Lung (tissue), 12 donors: Measurements from ENCODE around the gene MTHFD2L. TPM values are rescaled to one million over a fixed set of nuclear protein-coding genes. Genes with fewer than 3 reads are reported as not detected.

ENCODE experiments used
- ATAC-seq: fragments of 200-7000 bp; cut with Tn5 transposase; one replicate; pipeline ENCODE4 v1.9.1; 2020; ENCODE audit warnings: moderate number of reproducible peaks; ENCODE audit not compliant: insufficient read depth, low FRiP score
- DNase-seq, 3 donors: peaks; one replicate each; pipeline ENCODE4 v3.0.0-alpha.2; 2013 to 2017
- H3K27ac ChIP-seq, 2 donors: one replicate each; pipeline ENCODE4 v1.5.1; 2013; ENCODE audit warnings: mild to moderate bottlenecking in 2 of 2, moderate library complexity in 2 of 2, control low read depth in 1 of 2, inconsistent platforms in 1 of 2, low read depth in 1 of 2, low read length in 1 of 2
- H3K27me3 ChIP-seq, 3 donors: one replicate each; pipeline ENCODE4 v1.5.1; 2013; ENCODE audit warnings: low read length in 2 of 3; ENCODE audit not compliant: control insufficient read depth in 3 of 3, insufficient read depth in 3 of 3
- H3K36me3 ChIP-seq, 4 donors: one replicate each; pipeline ENCODE4 v1.5.1; 2013; ENCODE audit warnings: low read length in 4 of 4, mild to moderate bottlenecking in 1 of 4, moderate library complexity in 1 of 4; ENCODE audit not compliant: control insufficient read depth in 4 of 4, insufficient read depth in 4 of 4
- H3K4me1 ChIP-seq, 5 donors: one replicate each; pipeline ENCODE4 v1.5.1; 2013; ENCODE audit warnings: low read length in 5 of 5, mild to moderate bottlenecking in 2 of 5, moderate library complexity in 1 of 5; ENCODE audit not compliant: control insufficient read depth in 5 of 5, insufficient read depth in 5 of 5
- H3K4me3 ChIP-seq: one replicate; pipeline ENCODE4 v1.5.1; 2013; ENCODE audit warnings: mild to moderate bottlenecking, control low read depth, moderate library complexity
- H3K9ac ChIP-seq, 2 donors: one replicate each; pipeline ENCODE4 v1.5.1; 2013; ENCODE audit warnings: low read length in 2 of 2, control low read depth in 1 of 2; ENCODE audit not compliant: insufficient read depth in 1 of 2
- H3K9me3 ChIP-seq, 4 donors: one replicate each; pipeline ENCODE4 v1.5.1; 2013; ENCODE audit warnings: low read length in 3 of 4, mild to moderate bottlenecking in 1 of 4, moderate library complexity in 1 of 4; ENCODE audit not compliant: control insufficient read depth in 4 of 4, insufficient read depth in 3 of 4
- CTCF ChIP-seq: IDR thresholded peaks from 2 replicates; pipeline ENCODE4 v1.5.1; 2012; ENCODE audit warnings: mild to moderate bottlenecking; ENCODE audit errors: control extremely low read depth, extremely low read depth
- WGBS, 2 donors: extraction: QIAGEN DNeasy Blood & Tissue Kit; methylation state at CpG; one replicate each; pipeline ENCODE4 v1.1.7; 2013; 5-methylcytosine and 5-hydroxymethylcytosine counted together
- polyA plus RNA-seq, 2 donors: library from polyadenylated mRNA; stranded (reverse); fragments of 200-250 nt; gene quantifications; one replicate each; pipeline ENCODE4 v1.2.1, GENCODE V29; 2013
- total RNA-seq, 2 donors: library from RNA; depleted of rRNA in 1 of 2; stranded (reverse); fragments of >200 nt in 1 of 2; gene quantifications; one replicate each; pipeline ENCODE4 v1.2.1, GENCODE V29; 2014 to 2021
- donor health status: control.
- donor health status: control.
- donor health status: Bipolar disorder and iron deficiency.
- donor health status: healthy.
- donor health status: DM: yes; HTN: yes; CAD: no.

The MTHFD2L gene
- total and polyA plus RNA-seq, 4 donors = 11.9 to 32.1 (median 15.4) TPM

DNA sequence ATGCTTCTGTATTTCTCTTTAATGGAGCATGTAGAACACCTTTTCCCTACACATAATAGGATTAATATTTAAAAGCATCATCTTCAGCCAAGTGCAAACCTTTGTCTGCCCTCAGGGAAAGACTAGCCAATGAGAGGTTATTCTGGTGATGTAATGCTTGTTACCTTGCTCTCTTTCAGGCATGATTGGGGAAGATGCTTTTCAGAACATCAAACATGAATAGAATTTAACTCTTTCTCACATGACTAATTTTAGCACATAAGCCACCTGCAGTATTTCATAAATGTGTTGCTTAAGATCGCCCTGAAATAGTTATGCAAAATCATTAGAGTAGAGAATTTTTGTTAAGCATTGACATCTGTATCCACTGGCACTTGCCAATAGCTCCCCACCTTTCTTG, 139.6 kb downstream of the MTHFD2L start:
- DNase-seq = no peak
- no peaks in the 10 kb centered on the region for H3K36me3 ChIP-seq
- no peak overlapping the region for H3K4me3 ChIP-seq
- H3K9ac ChIP-seq = no peak overlapping the region
- ATAC-seq = no peak
- H3K9me3 ChIP-seq = no peaks in the 10 kb centered on the region
- peaks cover 0 to 3% (median 0%) of the 10 kb centered on the region in 5 donors for H3K4me1 ChIP-seq
- no peaks in the 10 kb centered on the region for H3K27me3 ChIP-seq
- WGBS, 2 donors = 87 to 96% methylated on average over 1 of the region's 1 CpG
- TF ChIP-seq CTCF = no peak
- H3K27ac ChIP-seq = no peak overlapping the region

GRCh38 chr4:74304095-74304625, 146.2 kb downstream of the MTHFD2L start:
- H3K36me3 ChIP-seq = no peaks in the 10 kb centered on the region
- ATAC-seq (no peak), DNase-seq (no peak)
- WGBS, 2 donors = 79 to 85% methylated on average over 4 of the region's 4 CpGs
- TF ChIP-seq CTCF = no peak
- H3K4me3 ChIP-seq = no peak overlapping the region
- no peaks in the 10 kb centered on the region for H3K9me3 ChIP-seq
- H3K4me1 ChIP-seq = no peaks in the 10 kb centered on the region
- H3K27ac ChIP-seq = no peak overlapping the region
- H3K27me3 ChIP-seq = peaks cover 0 to 2% (median 0%) of the 10 kb centered on the region in 3 donors
- no peak overlapping the region for H3K9ac ChIP-seq

- no peak for TF ChIP-seq CTCF
- 96 to 98% methylated on average over 1 of the region's 1 CpG for WGBS, 2 donors
- Histone ChIP-seq H3K9me3 (no peaks in the 10 kb centered on the region), H3K27ac (no peak overlapping the region), H3K4me1 (no peaks in the 10 kb centered on the region), H3K4me3 (no peak overlapping the region), H3K27me3 (peaks cover 0 to 2% (median 0%) of the 10 kb centered on the region in 3 donors), H3K36me3 (no peaks in the 10 kb centered on the region), H3K9ac (no peak overlapping the region)
- no peak for ATAC-seq
- no peak for DNase-seq
Measured at GRCh38 chr4:74305000-74305399, 147.1 kb downstream of the MTHFD2L start.

GRCh38 chr4:74307170-74307569, 149.3 kb downstream of the MTHFD2L start:
- no peak for DNase-seq
- H3K9me3 ChIP-seq = no peaks in the 10 kb centered on the region
- no peak for ATAC-seq
- no peaks in the 10 kb centered on the region for H3K36me3 ChIP-seq
- no peak overlapping the region for H3K27ac ChIP-seq
- H3K27me3 ChIP-seq = peaks cover 0 to 2% (median 0%) of the 10 kb centered on the region in 3 donors
- H3K4me3 ChIP-seq = no peak overlapping the region
- WGBS, 2 donors = 66 to 91% methylated on average over 1 of the region's 1 CpG
- no peak overlapping the region for H3K9ac ChIP-seq
- TF ChIP-seq CTCF = no peak
- H3K4me1 ChIP-seq = no peaks in the 10 kb centered on the region
